ENCODE measurements around the gene ZNF575. TPM values are rescaled to one million over a fixed set of nuclear protein-coding genes. Genes with fewer than 3 reads are reported as not detected.
"Not testable (repeated sequence)": the region's sequence is repeated elsewhere in the genome, so short reads cannot be mapped to it uniquely, and the experiment has no call there.

The ZNF575 gene
- total and polyA plus RNA-seq, 2 experiments from 2014 or later = 3.1 TPM; not detected in 1

DNA sequence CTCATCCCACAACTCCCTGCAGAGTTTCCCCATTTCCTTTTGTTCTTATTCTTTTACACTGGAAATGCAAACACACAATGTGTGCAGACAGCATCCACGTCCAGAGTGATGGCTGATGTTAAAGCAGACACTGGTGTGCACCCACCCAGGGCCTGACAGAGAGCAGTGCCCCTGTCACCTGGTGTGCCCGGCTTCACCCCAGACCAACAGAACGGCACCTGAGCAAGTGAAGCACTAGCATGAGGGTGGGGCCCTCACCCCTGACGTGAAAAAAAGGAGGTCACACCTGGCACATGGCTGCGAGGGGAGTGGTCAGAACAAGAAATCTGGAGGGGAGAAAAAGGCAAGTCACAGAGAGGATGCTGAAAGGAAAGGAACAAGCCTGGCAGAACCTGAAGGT is 12.3 kb downstream of the ZNF575 start:
- DNase-seq (ENCODE audit: low spot score) = no peak
- TF ChIP-seq, protein P1, sequence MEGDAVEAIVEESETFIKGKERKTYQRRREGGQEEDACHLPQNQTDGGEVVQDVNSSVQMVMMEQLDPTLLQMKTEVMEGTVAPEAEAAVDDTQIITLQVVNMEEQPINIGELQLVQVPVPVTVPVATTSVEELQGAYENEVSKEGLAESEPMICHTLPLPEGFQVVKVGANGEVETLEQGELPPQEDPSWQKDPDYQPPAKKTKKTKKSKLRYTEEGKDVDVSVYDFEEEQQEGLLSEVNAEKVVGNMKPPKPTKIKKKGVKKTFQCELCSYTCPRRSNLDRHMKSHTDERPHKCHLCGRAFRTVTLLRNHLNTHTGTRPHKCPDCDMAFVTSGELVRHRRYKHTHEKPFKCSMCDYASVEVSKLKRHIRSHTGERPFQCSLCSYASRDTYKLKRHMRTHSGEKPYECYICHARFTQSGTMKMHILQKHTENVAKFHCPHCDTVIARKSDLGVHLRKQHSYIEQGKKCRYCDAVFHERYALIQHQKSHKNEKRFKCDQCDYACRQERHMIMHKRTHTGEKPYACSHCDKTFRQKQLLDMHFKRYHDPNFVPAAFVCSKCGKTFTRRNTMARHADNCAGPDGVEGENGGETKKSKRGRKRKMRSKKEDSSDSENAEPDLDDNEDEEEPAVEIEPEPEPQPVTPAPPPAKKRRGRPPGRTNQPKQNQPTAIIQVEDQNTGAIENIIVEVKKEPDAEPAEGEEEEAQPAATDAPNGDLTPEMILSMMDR (IDR thresholded peaks at IDR 0.05; ENCODE audit: poor library complexity) = no peak
- TF ChIP-seq EZH2phosphoT487 (IDR thresholded peaks at IDR 0.05; ENCODE audit: low read depth, severe bottlenecking, unreplicated experiment) (no peak), EZH2 (IDR thresholded peaks at IDR 0.05; ENCODE audit: borderline replicate concordance) (no peak)
- H3K4me1 ChIP-seq (ENCODE audit: insufficient read depth) = no peaks in the 10 kb centered on the region
- no peak overlapping the region for H3K4me3 ChIP-seq
- no peaks in the 10 kb centered on the region for H3K27me3 ChIP-seq
- no peak overlapping the region for H3K4me2 ChIP-seq
- no peak overlapping the region for H3K27ac ChIP-seq
- no peak overlapping the region for H2AFZ ChIP-seq
- no peaks in the 10 kb centered on the region for H3K9me3 ChIP-seq (ENCODE audit: low read depth)
- no peaks in the 10 kb centered on the region for H3K79me2 ChIP-seq
- H4K20me1 ChIP-seq (ENCODE audit: insufficient read depth, poor library complexity, severe bottlenecking) = no peaks in the 10 kb centered on the region
- no peaks in the 10 kb centered on the region for H3K9me2 ChIP-seq (replicated peaks; ENCODE audit: insufficient read depth)
- 93% methylated on average over 5 of the region's 5 CpGs for WGBS (ENCODE audit: low lambda C conversion rate, missing lambda C conversion rate)
- no peaks in the 10 kb centered on the region for H3K36me3 ChIP-seq (replicated peaks; ENCODE audit: insufficient read depth, low read depth)

DNA sequence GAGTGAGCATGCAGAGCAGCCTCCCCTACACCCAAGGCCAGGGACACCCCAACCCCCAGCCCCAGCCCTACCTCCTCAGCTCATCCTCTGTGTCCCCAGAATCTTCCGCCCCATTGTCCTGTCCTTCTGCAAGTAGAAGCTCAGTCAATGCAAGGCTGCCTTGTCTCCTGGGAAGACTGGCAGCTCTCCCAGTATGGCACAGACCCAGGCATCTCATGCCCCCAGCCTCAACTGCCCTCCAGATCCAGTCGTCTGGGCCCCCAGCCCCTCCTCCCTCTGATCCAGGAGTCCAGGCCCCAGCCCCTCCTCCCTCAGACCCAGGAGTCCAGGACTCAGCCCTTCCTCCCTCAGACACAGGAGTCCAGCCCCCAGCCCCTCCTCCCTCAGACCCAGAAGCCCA is 13.0 kb downstream of the ZNF575 start:
- Histone ChIP-seq H3K4me3 (no peak overlapping the region), H3K9me3 (ENCODE audit: low read depth) (no peaks in the 10 kb centered on the region), H3K27me3 (no peaks in the 10 kb centered on the region), H3K27ac (no peak overlapping the region), H2AFZ (no peak overlapping the region), H3K9me2 (replicated peaks; ENCODE audit: insufficient read depth) (no peaks in the 10 kb centered on the region), H3K4me2 (no peak overlapping the region), H3K36me3 (replicated peaks; ENCODE audit: insufficient read depth, low read depth) (no peaks in the 10 kb centered on the region), H4K20me1 (ENCODE audit: insufficient read depth, poor library complexity, severe bottlenecking) (no peaks in the 10 kb centered on the region), H3K79me2 (no peaks in the 10 kb centered on the region), H3K4me1 (ENCODE audit: insufficient read depth) (no peaks in the 10 kb centered on the region)
- TF ChIP-seq, protein P1 (IDR thresholded peaks at IDR 0.05; ENCODE audit: poor library complexity) = no peak
- no peak for TF ChIP-seq EZH2 (IDR thresholded peaks at IDR 0.05; ENCODE audit: borderline replicate concordance)
- no peak for TF ChIP-seq EZH2phosphoT487 (IDR thresholded peaks at IDR 0.05; ENCODE audit: low read depth, severe bottlenecking, unreplicated experiment)
- WGBS (ENCODE audit: low lambda C conversion rate, missing lambda C conversion rate) = 100% methylated on average over 1 of the region's 2 CpGs
- no peak for DNase-seq (ENCODE audit: low spot score)

DNA sequence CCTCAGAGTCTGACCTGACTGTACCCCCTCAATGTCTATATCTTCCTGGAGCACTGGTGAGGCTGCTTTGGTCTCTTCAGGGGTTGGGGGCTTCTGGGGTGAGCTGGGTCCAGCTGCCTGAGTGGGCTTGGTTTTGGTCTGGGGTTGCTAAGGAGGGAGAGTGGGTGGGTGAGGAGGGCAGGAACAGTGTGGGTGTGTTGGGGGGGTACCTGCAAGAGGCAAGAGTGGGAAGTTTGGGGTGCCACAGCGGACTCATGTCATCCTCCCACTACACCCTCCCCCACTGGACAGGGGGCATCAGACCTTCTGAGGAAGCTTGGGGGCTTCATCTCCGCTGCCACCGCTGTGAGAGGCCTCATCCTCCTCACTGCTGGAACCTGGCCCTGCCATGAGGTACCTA is 13.6 kb downstream of the ZNF575 start:
- no peaks in the 10 kb centered on the region for H3K27me3 ChIP-seq
- no peaks in the 10 kb centered on the region for H3K36me3 ChIP-seq (replicated peaks; ENCODE audit: insufficient read depth, low read depth)
- no peak for DNase-seq (ENCODE audit: low spot score)
- H3K9me2 ChIP-seq (replicated peaks; ENCODE audit: insufficient read depth) = no peaks in the 10 kb centered on the region
- H3K4me2 ChIP-seq = no peak overlapping the region
- WGBS (ENCODE audit: low lambda C conversion rate, missing lambda C conversion rate) = 100% methylated on average over 3 of the region's 3 CpGs
- H3K4me1 ChIP-seq (ENCODE audit: insufficient read depth) = no peaks in the 10 kb centered on the region
- H4K20me1 ChIP-seq (ENCODE audit: insufficient read depth, poor library complexity, severe bottlenecking) = no peaks in the 10 kb centered on the region
- H3K27ac ChIP-seq = no peak overlapping the region
- H3K79me2 ChIP-seq = no peaks in the 10 kb centered on the region
- no peak overlapping the region for H2AFZ ChIP-seq
- no peaks in the 10 kb centered on the region for H3K9me3 ChIP-seq (ENCODE audit: low read depth)
- no peak overlapping the region for H3K4me3 ChIP-seq
- TF ChIP-seq EZH2phosphoT487 (IDR thresholded peaks at IDR 0.05; ENCODE audit: low read depth, severe bottlenecking, unreplicated experiment) = no peak
- no peak for TF ChIP-seq EZH2 (IDR thresholded peaks at IDR 0.05; ENCODE audit: borderline replicate concordance)
- TF ChIP-seq, protein P1 (IDR thresholded peaks at IDR 0.05; ENCODE audit: poor library complexity) = no peak

DNA sequence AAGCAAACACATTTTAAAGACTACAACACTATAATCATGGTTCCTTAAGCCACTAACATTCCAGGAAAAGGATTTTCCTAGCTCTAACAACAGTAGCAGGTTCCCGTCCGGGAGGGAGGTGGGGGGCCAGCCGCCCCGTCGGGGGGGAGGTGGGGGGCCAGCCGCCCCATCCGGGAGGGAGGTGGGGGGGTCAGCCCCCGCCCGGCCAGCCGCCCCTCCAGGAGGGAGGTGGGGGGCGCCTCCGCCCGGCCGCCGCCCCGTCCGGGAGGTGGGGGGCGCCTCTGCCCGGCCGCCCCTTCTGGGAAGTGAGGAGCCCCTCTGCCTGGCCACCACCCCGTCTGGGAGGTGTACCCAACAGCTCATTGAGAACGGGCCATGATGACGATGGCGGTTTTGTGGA is 14.9 kb downstream of the ZNF575 start:
- H3K4me3 ChIP-seq; H4K20me1 ChIP-seq (ENCODE audit: insufficient read depth, poor library complexity, severe bottlenecking); H3K27me3 ChIP-seq; H3K4me2 ChIP-seq; H3K79me2 ChIP-seq; H3K9me3 ChIP-seq (ENCODE audit: low read depth); H3K9me2 ChIP-seq (replicated peaks; ENCODE audit: insufficient read depth); H3K36me3 ChIP-seq (replicated peaks; ENCODE audit: insufficient read depth, low read depth); H3K27ac ChIP-seq; H2AFZ ChIP-seq; H3K4me1 ChIP-seq (ENCODE audit: insufficient read depth); DNase-seq (ENCODE audit: low spot score): not testable (repeated sequence)
- whole genome bisulfite sequencing (ENCODE audit: low lambda C conversion rate, missing lambda C conversion rate) = 85% methylated on average over 5 of the region's 24 CpGs
